ENCODE results near the gene STK32C.

GRCh38 chr10:132354356-132355094, 46.8 kb upstream of the STK32C start:
- TF ChIP-seq YY1 (IDR thresholded peaks at IDR 0.05; ENCODE audit: insufficient read depth, insufficient read length), result no peak
- TF ChIP-seq ZNF274 (IDR thresholded peaks at IDR 0.05; ENCODE audit: low read depth, low read length), result no peak
- TF ChIP-seq SUZ12 (IDR thresholded peaks at IDR 0.05; ENCODE audit: extremely low read depth, insufficient read depth, insufficient read length), result no peak
